ENCODE data around the gene INPP4A. TPM values are rescaled to one million over a fixed set of nuclear protein-coding genes. Genes with fewer than 3 reads are reported as not detected.

Gene INPP4A
- total and polyA plus RNA-seq, 10 of the 15 experiments (the other 5 are each of a cell fraction or from before 2014, with no cell fraction given): 4.7 to 62.3 (median 36.9) TPM

DNA sequence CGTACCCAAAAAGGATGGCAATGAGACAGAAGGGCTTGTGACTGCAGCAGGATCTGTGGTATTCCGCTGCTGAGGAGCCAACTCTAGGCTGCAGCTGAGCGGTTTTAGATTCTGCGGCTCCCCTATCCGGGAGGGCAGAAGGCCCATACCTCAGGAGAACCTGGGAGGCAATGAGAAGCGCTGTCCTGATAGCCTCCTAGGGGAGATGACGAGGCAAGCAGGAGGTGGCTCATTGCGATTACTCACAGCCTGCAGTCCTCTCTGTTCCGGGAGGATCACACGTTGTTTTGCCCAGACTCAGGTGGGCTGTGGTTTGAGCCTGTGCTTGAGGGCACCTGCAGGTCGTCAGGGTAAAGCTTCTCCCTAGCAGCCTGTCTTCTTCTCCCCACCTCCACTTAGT lies 98.6 kb downstream of the INPP4A start:
- no peak for DNase-seq (ENCODE audit: low read depth, low spot score)
- SMC1A ChIA-PET (ENCODE audit: uncharacterized antibody, unreplicated experiment): interaction anchor here (0.6 to 1.4 kb wide), 2 partner anchors 16 to 55 kb away, joined by 3 to 5 read pairs; no protein-coding TSS in a partner anchor
- Histone ChIP-seq H2AFZ (ENCODE audit: control insufficient read depth, low read depth, low read length) (no peak overlapping the region), H3K27ac (ENCODE audit: control insufficient read depth, insufficient read depth) (no peak overlapping the region), H4K20me1 (ENCODE audit: control insufficient read depth, insufficient read depth) (0 out of 2 replicates have a peak, but pooled peaks cover 2% of the 10 kb centered on the region), H3K4me2 (ENCODE audit: control insufficient read depth, insufficient read depth) (no peak overlapping the region), H3K9ac (ENCODE audit: control insufficient read depth, insufficient read depth, low read length) (no peak overlapping the region), H3K4me1 (ENCODE audit: control insufficient read depth, insufficient read depth, low read length) (peaks cover 25% of the 10 kb centered on the region), H3K9me3 (replicated peaks; ENCODE audit: control insufficient read depth, insufficient read depth, low read length) (no peaks in the 10 kb centered on the region), H3K79me2 (ENCODE audit: control insufficient read depth, insufficient read depth, low read length) (no peaks in the 10 kb centered on the region), H3K27me3 (replicated peaks in 1 of 2; ENCODE audit: control insufficient read depth in 2 of 2, insufficient read depth in 2 of 2, low read length in 1 of 2) (no peaks in the 10 kb centered on the region), H3K36me3 (ENCODE audit: control insufficient read depth in 2 of 2, insufficient read depth in 2 of 2, low read length in 1 of 2) (peaks cover 56 to 63% of the 10 kb centered on the region in 2 experiments), H3K4me3 (no peak overlapping the region)
- WGBS (ENCODE audit: insufficient coverage, insufficient replicate concordance, low lambda C conversion rate, missing lambda C conversion rate): 92% methylated on average over 11 of the region's 11 CpGs
- ATAC-seq: no peak
- RAD21 ChIA-PET (ENCODE audit: unreplicated experiment): interaction anchor here (1.9 kb wide), 1 partner anchor 130 kb away, joined by 9 read pairs; no protein-coding TSS in a partner anchor
- no peak for FAIRE-seq
- CTCF ChIA-PET: interaction anchor here (0.7 kb wide), 1 partner anchor 25 kb away, joined by 3 read pairs; no protein-coding TSS in a partner anchor
- intact Hi-C loops (cut with micrococcal nuclease; ENCODE audit: unreplicated experiment) (no loop called here), in situ Hi-C loops (cut with MboI) (no loop called here)
- no TSS peak for BruUV-seq (replicated peaks)
- POLR2A ChIA-PET: no interaction called here
- TF ChIP-seq IRF4 (IDR thresholded peaks at IDR 0.05; ENCODE audit: low read depth, low read length): no peak
- TF ChIP-seq BHLHE40 (IDR thresholded peaks at IDR 0.05; ENCODE audit: borderline replicate concordance in 1 of 2, low read depth in 2 of 2, low read length in 1 of 2): no peak
- TF ChIP-seq RELA (IDR thresholded peaks at IDR 0.05; ENCODE audit: borderline replicate concordance, partially characterized antibody): no peak
- TF ChIP-seq, protein P1, sequence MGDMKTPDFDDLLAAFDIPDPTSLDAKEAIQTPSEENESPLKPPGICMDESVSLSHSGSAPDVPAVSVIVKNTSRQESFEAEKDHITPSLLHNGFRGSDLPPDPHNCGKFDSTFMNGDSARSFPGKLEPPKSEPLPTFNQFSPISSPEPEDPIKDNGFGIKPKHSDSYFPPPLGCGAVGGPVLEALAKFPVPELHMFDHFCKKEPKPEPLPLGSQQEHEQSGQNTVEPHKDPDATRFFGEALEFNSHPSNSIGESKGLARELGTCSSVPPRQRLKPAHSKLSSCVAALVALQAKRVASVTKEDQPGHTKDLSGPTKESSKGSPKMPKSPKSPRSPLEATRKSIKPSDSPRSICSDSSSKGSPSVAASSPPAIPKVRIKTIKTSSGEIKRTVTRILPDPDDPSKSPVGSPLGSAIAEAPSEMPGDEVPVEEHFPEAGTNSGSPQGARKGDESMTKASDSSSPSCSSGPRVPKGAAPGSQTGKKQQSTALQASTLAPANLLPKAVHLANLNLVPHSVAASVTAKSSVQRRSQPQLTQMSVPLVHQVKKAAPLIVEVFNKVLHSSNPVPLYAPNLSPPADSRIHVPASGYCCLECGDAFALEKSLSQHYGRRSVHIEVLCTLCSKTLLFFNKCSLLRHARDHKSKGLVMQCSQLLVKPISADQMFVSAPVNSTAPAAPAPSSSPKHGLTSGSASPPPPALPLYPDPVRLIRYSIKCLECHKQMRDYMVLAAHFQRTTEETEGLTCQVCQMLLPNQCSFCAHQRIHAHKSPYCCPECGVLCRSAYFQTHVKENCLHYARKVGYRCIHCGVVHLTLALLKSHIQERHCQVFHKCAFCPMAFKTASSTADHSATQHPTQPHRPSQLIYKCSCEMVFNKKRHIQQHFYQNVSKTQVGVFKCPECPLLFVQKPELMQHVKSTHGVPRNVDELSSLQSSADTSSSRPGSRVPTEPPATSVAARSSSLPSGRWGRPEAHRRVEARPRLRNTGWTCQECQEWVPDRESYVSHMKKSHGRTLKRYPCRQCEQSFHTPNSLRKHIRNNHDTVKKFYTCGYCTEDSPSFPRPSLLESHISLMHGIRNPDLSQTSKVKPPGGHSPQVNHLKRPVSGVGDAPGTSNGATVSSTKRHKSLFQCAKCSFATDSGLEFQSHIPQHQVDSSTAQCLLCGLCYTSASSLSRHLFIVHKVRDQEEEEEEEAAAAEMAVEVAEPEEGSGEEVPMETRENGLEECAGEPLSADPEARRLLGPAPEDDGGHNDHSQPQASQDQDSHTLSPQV (IDR thresholded peaks at IDR 0.05): no peak
- no peak for TF ChIP-seq TARDBP (IDR thresholded peaks at IDR 0.05; ENCODE audit: borderline replicate concordance)
- TF ChIP-seq, protein P2, sequence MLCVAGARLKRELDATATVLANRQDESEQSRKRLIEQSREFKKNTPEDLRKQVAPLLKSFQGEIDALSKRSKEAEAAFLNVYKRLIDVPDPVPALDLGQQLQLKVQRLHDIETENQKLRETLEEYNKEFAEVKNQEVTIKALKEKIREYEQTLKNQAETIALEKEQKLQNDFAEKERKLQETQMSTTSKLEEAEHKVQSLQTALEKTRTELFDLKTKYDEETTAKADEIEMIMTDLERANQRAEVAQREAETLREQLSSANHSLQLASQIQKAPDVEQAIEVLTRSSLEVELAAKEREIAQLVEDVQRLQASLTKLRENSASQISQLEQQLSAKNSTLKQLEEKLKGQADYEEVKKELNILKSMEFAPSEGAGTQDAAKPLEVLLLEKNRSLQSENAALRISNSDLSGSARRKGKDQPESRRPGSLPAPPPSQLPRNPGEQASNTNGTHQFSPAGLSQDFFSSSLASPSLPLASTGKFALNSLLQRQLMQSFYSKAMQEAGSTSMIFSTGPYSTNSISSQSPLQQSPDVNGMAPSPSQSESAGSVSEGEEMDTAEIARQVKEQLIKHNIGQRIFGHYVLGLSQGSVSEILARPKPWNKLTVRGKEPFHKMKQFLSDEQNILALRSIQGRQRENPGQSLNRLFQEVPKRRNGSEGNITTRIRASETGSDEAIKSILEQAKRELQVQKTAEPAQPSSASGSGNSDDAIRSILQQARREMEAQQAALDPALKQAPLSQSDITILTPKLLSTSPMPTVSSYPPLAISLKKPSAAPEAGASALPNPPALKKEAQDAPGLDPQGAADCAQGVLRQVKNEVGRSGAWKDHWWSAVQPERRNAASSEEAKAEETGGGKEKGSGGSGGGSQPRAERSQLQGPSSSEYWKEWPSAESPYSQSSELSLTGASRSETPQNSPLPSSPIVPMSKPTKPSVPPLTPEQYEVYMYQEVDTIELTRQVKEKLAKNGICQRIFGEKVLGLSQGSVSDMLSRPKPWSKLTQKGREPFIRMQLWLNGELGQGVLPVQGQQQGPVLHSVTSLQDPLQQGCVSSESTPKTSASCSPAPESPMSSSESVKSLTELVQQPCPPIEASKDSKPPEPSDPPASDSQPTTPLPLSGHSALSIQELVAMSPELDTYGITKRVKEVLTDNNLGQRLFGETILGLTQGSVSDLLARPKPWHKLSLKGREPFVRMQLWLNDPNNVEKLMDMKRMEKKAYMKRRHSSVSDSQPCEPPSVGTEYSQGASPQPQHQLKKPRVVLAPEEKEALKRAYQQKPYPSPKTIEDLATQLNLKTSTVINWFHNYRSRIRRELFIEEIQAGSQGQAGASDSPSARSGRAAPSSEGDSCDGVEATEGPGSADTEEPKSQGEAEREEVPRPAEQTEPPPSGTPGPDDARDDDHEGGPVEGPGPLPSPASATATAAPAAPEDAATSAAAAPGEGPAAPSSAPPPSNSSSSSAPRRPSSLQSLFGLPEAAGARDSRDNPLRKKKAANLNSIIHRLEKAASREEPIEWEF (IDR thresholded peaks at IDR 0.05; ENCODE audit: insufficient replicate concordance, low read depth, low read length): no peak
- TF ChIP-seq, protein P3, sequence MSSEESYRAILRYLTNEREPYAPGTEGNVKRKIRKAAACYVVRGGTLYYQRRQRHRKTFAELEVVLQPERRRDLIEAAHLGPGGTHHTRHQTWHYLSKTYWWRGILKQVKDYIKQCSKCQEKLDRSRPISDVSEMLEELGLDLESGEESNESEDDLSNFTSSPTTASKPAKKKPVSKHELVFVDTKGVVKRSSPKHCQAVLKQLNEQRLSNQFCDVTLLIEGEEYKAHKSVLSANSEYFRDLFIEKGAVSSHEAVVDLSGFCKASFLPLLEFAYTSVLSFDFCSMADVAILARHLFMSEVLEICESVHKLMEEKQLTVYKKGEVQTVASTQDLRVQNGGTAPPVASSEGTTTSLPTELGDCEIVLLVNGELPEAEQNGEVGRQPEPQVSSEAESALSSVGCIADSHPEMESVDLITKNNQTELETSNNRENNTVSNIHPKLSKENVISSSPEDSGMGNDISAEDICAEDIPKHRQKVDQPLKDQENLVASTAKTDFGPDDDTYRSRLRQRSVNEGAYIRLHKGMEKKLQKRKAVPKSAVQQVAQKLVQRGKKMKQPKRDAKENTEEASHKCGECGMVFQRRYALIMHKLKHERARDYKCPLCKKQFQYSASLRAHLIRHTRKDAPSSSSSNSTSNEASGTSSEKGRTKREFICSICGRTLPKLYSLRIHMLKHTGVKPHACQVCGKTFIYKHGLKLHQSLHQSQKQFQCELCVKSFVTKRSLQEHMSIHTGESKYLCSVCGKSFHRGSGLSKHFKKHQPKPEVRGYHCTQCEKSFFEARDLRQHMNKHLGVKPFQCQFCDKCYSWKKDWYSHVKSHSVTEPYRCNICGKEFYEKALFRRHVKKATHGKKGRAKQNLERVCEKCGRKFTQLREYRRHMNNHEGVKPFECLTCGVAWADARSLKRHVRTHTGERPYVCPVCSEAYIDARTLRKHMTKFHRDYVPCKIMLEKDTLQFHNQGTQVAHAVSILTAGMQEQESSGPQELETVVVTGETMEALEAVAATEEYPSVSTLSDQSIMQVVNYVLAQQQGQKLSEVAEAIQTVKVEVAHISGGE (CRISPR knock-in tag; IDR thresholded peaks at IDR 0.05): no peak
- no peak for TF ChIP-seq CHD4 (IDR thresholded peaks at IDR 0.05)
- TF ChIP-seq, protein P4, sequence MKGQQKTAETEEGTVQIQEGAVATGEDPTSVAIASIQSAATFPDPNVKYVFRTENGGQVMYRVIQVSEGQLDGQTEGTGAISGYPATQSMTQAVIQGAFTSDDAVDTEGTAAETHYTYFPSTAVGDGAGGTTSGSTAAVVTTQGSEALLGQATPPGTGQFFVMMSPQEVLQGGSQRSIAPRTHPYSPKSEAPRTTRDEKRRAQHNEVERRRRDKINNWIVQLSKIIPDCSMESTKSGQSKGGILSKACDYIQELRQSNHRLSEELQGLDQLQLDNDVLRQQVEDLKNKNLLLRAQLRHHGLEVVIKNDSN (IDR thresholded peaks at IDR 0.05; ENCODE audit: borderline replicate concordance, extremely low read length, insufficient read depth, low read depth, low read length): no peak

Data from GM12878 (cell line).